K562 (cell line): ENCODE data around the gene PEX7. TPM values are rescaled to one million over a fixed set of nuclear protein-coding genes. Genes with fewer than 3 reads are reported as not detected.

ENCODE experiments used
- ATAC-seq: fragments of 200-7000 bp; cut with Tn5 transposase; 3 replicates; pipeline ENCODE4 v1.9.1; 2020; ENCODE audit warnings: moderate library complexity
- BruUV-seq: library from RNA; stranded (reverse); fragments of 400-500 nt; replicated peaks from 2 replicates; lab custom pipeline; 2021; lab: Mats Ljungman, UMichigan
- CTCF ChIA-PET: fragments of 300-600 bp; formaldehyde crosslinking; extraction: SDS; loops from one replicate; lab custom pipeline; 2021; ENCODE audit warnings: low intra/inter-chr PET ratio; lab: Yijun Ruan, JAX
- POLR2A ChIA-PET: fragments of 300-600, 350-650 bp; sonication (Branson Sonifier 250); formaldehyde crosslinking; extraction: SDS; loops from one replicate; lab custom pipeline; 2021; ENCODE audit warnings: antibody characterized with exemption, inconsistent platforms; lab: Yijun Ruan, JAX
- DNase-seq, 4 experiments: peaks; one replicate each; pipeline versions ENCODE4 v3.0.0 to v3.0.0-alpha.2; 2011 to 2018; ENCODE audit warnings: low spot score in 3 of 4, mixed read lengths in 3 of 4; ENCODE audit errors: extremely low read depth in 1 of 4
- FAIRE-seq: peaks from 2 replicates; lab custom pipeline; 2011; peaks lifted over from hg19 to GRCh38; lab: Jason Lieb, UNC
- H2AFZ ChIP-seq: 2 replicates; pipeline ENCODE4 v1.6.0; 2011; ENCODE audit warnings: low read depth, low read length, control low read depth, inconsistent platforms
- H3K27ac ChIP-seq: fragments of 200-600 bp; 3 replicates; pipeline ENCODE4 v1.8.0; 2011; ENCODE audit warnings: low read depth, mild to moderate bottlenecking, control low read depth, inconsistent platforms, low read length, moderate library complexity, mixed read lengths; ENCODE audit errors: extremely low read depth
- H3K27me3 ChIP-seq, 2 experiments: fragments of 300-600 bp in 1 of 2; 2 replicates in 1 of 2; 3 replicates in 1 of 2; pipeline versions ENCODE4 v1.6.0 to v1.8.0; 2011; ENCODE audit warnings: inconsistent platforms in 2 of 2, low read length in 2 of 2, mild to moderate bottlenecking in 1 of 2, mixed read lengths in 1 of 2, moderate library complexity in 1 of 2; ENCODE audit not compliant: control insufficient read depth in 2 of 2, insufficient read depth in 2 of 2
- H3K36me3 ChIP-seq: fragments of 300-600 bp; 3 replicates; pipeline ENCODE4 v1.8.0; 2011; ENCODE audit warnings: mild to moderate bottlenecking, low read length, inconsistent platforms; ENCODE audit not compliant: control insufficient read depth, insufficient read depth
- H3K4me1 ChIP-seq, 2 experiments: fragments of 200-600 bp in 1 of 2; replicated peaks in 1 of 2; 2 replicates in 1 of 2; 3 replicates in 1 of 2; pipeline versions ENCODE4 v1.5.1 to v1.8.0; 2011; ENCODE audit warnings: inconsistent platforms in 2 of 2, low read length in 2 of 2, mild to moderate bottlenecking in 1 of 2, mixed read lengths in 1 of 2, moderate library complexity in 1 of 2; ENCODE audit not compliant: control insufficient read depth in 2 of 2, insufficient read depth in 2 of 2
- H3K4me2 ChIP-seq: 2 replicates; pipeline ENCODE4 v1.6.1; 2011; ENCODE audit warnings: low read length, control low read depth, inconsistent platforms, mixed read lengths; ENCODE audit not compliant: insufficient read depth
- H3K4me3 ChIP-seq: fragments of 200-600 bp; sonication (generic), shearing (Covaris generic); 2 replicates; pipeline ENCODE4 v1.5.1; 2016; ENCODE audit warnings: control low read depth, inconsistent platforms
- H3K79me2 ChIP-seq: fragments of 200-600 bp; 3 replicates; pipeline ENCODE4 v1.8.0; 2011; ENCODE audit warnings: low read length, inconsistent platforms; ENCODE audit not compliant: control insufficient read depth, insufficient read depth
- H3K9ac ChIP-seq, 2 experiments: 2 replicates each; pipeline versions ENCODE4 v1.6.0 to v1.6.1; 2011; ENCODE audit warnings: low read depth in 2 of 2, low read length in 2 of 2, control low read depth in 1 of 2, inconsistent platforms in 1 of 2, mild to moderate bottlenecking in 1 of 2, mixed read lengths in 1 of 2; ENCODE audit not compliant: insufficient read depth in 1 of 2
- H3K9me1 ChIP-seq: one replicate; pipeline ENCODE4 v1.6.0; 2011; ENCODE audit warnings: inconsistent platforms, mild to moderate bottlenecking, low read length, moderate library complexity; ENCODE audit not compliant: control insufficient read depth, insufficient read depth
- H3K9me3 ChIP-seq: replicated peaks from 2 replicates; pipeline ENCODE4 v1.5.1; 2011; ENCODE audit warnings: low read depth, low read length, inconsistent platforms; ENCODE audit not compliant: control insufficient read depth, insufficient read depth
- H4K20me1 ChIP-seq: replicated peaks from 2 replicates; pipeline ENCODE4 v1.6.1; 2011; ENCODE audit warnings: low read length, inconsistent platforms, mixed read lengths; ENCODE audit not compliant: control insufficient read depth, insufficient read depth
- ARID2 ChIP-seq: fragments of 450-650 bp; IDR thresholded peaks from 2 replicates; pipeline ENCODE4 v1.6.1; 2017; ENCODE audit warnings: antibody characterized with exemption, mild to moderate bottlenecking
- ARID4B ChIP-seq: sonication (generic); formaldehyde crosslinking; IDR thresholded peaks from 2 replicates; pipeline ENCODE4 v1.8.0; 2022; ENCODE audit warnings: mild to moderate bottlenecking, missing genetic modification reagents
- DDX20 ChIP-seq: fragments of 450-650 bp; IDR thresholded peaks from 2 replicates; pipeline ENCODE4 v1.6.1; 2016; ENCODE audit warnings: missing genetic modification characterization, low read depth, mild to moderate bottlenecking, missing compliant biosample characterization, moderate library complexity
- DEAF1 ChIP-seq: fragments of 450-650 bp; formaldehyde crosslinking; IDR thresholded peaks from 2 replicates; pipeline ENCODE4 v1.4.0; 2020; ENCODE audit warnings: mild to moderate bottlenecking, moderate library complexity
- EHMT2 ChIP-seq: fragments of 450-650 bp; IDR thresholded peaks from 2 replicates; pipeline ENCODE4 v1.6.1; 2018; ENCODE audit warnings: antibody characterized with exemption
- FOXK1 ChIP-seq: sonication (generic); formaldehyde crosslinking; IDR thresholded peaks from 2 replicates; pipeline ENCODE4 v1.8.0; 2022; ENCODE audit warnings: missing genetic modification reagents, mild to moderate bottlenecking, borderline replicate concordance
- HBP1 ChIP-seq: fragments of 450-650 bp; formaldehyde crosslinking; IDR thresholded peaks from 2 replicates; pipeline ENCODE4 v1.4.0; 2022; ENCODE audit warnings: missing genetic modification characterization
- HMBOX1 ChIP-seq: sonication (generic); IDR thresholded peaks from 2 replicates; pipeline ENCODE4 v1.6.1; 2016
- MTA3 ChIP-seq: fragments of 450-650 bp; formaldehyde crosslinking; IDR thresholded peaks from 2 replicates; pipeline ENCODE4 v1.6.1; 2017; ENCODE audit warnings: mild to moderate bottlenecking, borderline replicate concordance
- PML ChIP-seq: IDR thresholded peaks from 2 replicates; pipeline ENCODE4 v1.6.1; 2012; ENCODE audit warnings: low read length, inconsistent platforms
- SMARCA5 ChIP-seq: fragments of 450-650 bp; IDR thresholded peaks from 2 replicates; pipeline ENCODE4 v1.6.1; 2016
- TCF3 ChIP-seq: sonication (generic); formaldehyde crosslinking; IDR thresholded peaks from 2 replicates; pipeline ENCODE4 v1.4.0; 2020; ENCODE audit warnings: mild to moderate bottlenecking, missing genetic modification reagents
- TSC22D4 ChIP-seq: fragments of 450-650 bp; IDR thresholded peaks from 2 replicates; pipeline ENCODE4 v1.6.1; 2016; ENCODE audit warnings: missing genetic modification characterization, missing biosample characterization, control low read depth
- ZBTB1 ChIP-seq: sonication (generic); formaldehyde crosslinking; IDR thresholded peaks from 2 replicates; pipeline ENCODE4 v1.8.1; 2023; ENCODE audit warnings: missing genetic modification reagents, low read depth, mild to moderate bottlenecking, borderline replicate concordance
- ZNF589 ChIP-seq: fragments of 200-800 bp; sonication (Bioruptor generic); IDR thresholded peaks from 2 replicates; pipeline ENCODE4 v1.6.1; 2016; ENCODE audit warnings: low read depth, missing genetic modification characterization, missing compliant biosample characterization
- ZNF717 ChIP-seq: fragments of 250-450 bp; sonication (Bioruptor Pico); IDR thresholded peaks from 2 replicates; pipeline ENCODE4 v1.5.0; 2021
- WGBS: fragments of 100-300 bp; shearing (Covaris generic); methylation state at CpG from one replicate; pipeline ENCODE4 v1.1.6; 2016; ENCODE audit warnings: low coverage, mixed read lengths; ENCODE audit not compliant: insufficient coverage; ENCODE audit errors: missing lambda C conversion rate; 5-methylcytosine and 5-hydroxymethylcytosine counted together
- in situ Hi-C: fragments of 300-500 bp; cut with MboI; formaldehyde crosslinking; loops from 4 replicates; pipeline ENCODE4 v1.15.0; 2018; ENCODE audit warnings: inconsistent platforms, mixed read lengths
- intact Hi-C: fragments of 100-400 bp; cut with micrococcal nuclease; formaldehyde crosslinking; loops from 2 replicates; pipeline ENCODE4 v1.14.2; 2022
- polyA plus RNA-seq, 8 experiments: library from polyadenylated mRNA; depleted of rRNA in 4 of 8; stranded (reverse) in 5 of 8; unstranded in 3 of 8; fragments of >200 nt; fragmentation: Nextera tagmentation in 2 of 8; fragmentation: Illumina TruSeq in 1 of 8; extraction: Ambion mirVana in 2 of 8; extraction: Trizol in 1 of 8; gene quantifications; 2 replicates each; pipeline versions ENCODE4 v1.2.1 to v1.2.3, GENCODE V29; 2011 to 2014; ENCODE audit warnings: inconsistent platforms in 1 of 8, missing spikeins in 1 of 8
- total RNA-seq, 7 experiments: library from RNA; depleted of rRNA in 6 of 7; stranded (reverse); fragments of >200 nt in 6 of 7; fragmentation: Illumina TruSeq in 2 of 7; extraction: Trizol in 2 of 7; gene quantifications; 2 replicates each; pipeline versions ENCODE4 v1.2.1 to v1.2.3, GENCODE V29; 2011 to 2021; ENCODE audit warnings: low replicate concordance in 1 of 7

PEX7 gene
- total and polyA plus RNA-seq, 9 of the 15 experiments (the other 6 are each of a cell fraction or from before 2014, with no cell fraction given) = 1.6 to 12.9 (median 9.1) TPM

GRCh38 chr6:136795386-136795785, 27.0 kb upstream of the PEX7 start:
- H3K9me3 ChIP-seq = no peaks in the 10 kb centered on the region
- peaks cover 18% of the 10 kb centered on the region for H3K79me2 ChIP-seq
- DNase-seq = no peak
- peaks cover 3 to 21% of the 10 kb centered on the region in 2 experiments; a peak in 2 of 5 replicates for H3K4me1 ChIP-seq
- 53% methylated on average over 2 of the region's 2 CpGs for WGBS
- H3K36me3 ChIP-seq = no peaks in the 10 kb centered on the region
- POLR2A ChIA-PET = interaction anchor here (1.5 kb wide), 1 partner anchor 151 kb away, joined by 4 read pairs; no protein-coding TSS in a partner anchor
- no peak overlapping the region for H3K27ac ChIP-seq
- H3K27me3 ChIP-seq = no peaks in the 10 kb centered on the region
- BruUV-seq = no TSS peak
- H2AFZ ChIP-seq = peak overlapping the region; percentile 57; the same call in 1 of the 2 replicates
- in situ Hi-C loops = no loop called here
- intact Hi-C loops = no loop called here
- no peak for FAIRE-seq
- no peaks in the 10 kb centered on the region for H4K20me1 ChIP-seq
- no peaks in the 10 kb centered on the region for H3K9me1 ChIP-seq
- no peak overlapping the region for H3K4me3 ChIP-seq
- H3K4me2 ChIP-seq = no peak overlapping the region
- CTCF ChIA-PET = interaction anchor here (0.6 to 5.5 kb wide), 2 partner anchors 151 to 154 kb away, joined by 3 to 89 read pairs; no protein-coding TSS in a partner anchor
- no peak for ATAC-seq
- H3K9ac ChIP-seq = no peak overlapping the region
- TF ChIP-seq FOXK1 (CRISPR knock-in tag) = no peak
- no peak for TF ChIP-seq EHMT2
- no peak for TF ChIP-seq TCF3 (CRISPR knock-in tag)
- TF ChIP-seq ZNF717 (CRISPR knock-in tag) = no peak
- no peak for TF ChIP-seq SMARCA5
- TF ChIP-seq MTA3 = no peak
- no peak for TF ChIP-seq HMBOX1
- TF ChIP-seq PML = no peak
- no peak for TF ChIP-seq ARID4B (CRISPR knock-in tag)
- TF ChIP-seq ARID2 = no peak
- TF ChIP-seq DDX20 = no peak
- no peak for TF ChIP-seq TSC22D4 (tag)
- no peak for TF ChIP-seq HBP1 (CRISPR knock-in tag)
- no peak for TF ChIP-seq DEAF1 (CRISPR knock-in tag)
- no peak for TF ChIP-seq ZBTB1 (CRISPR knock-in tag)
- TF ChIP-seq ZNF589 (CRISPR knock-in tag) = no peak
